ENCODE measurements around the gene CREB3L2. TPM values are rescaled to one million over a fixed set of nuclear protein-coding genes. Genes with fewer than 3 reads are reported as not detected.

The CREB3L2 gene
- total and polyA plus RNA-seq, 2 of the 13 experiments (the other 11 are each of a cell fraction or from before 2014, with no cell fraction given): 22.1 to 41.1 TPM

- TF ChIP-seq, protein P1, sequence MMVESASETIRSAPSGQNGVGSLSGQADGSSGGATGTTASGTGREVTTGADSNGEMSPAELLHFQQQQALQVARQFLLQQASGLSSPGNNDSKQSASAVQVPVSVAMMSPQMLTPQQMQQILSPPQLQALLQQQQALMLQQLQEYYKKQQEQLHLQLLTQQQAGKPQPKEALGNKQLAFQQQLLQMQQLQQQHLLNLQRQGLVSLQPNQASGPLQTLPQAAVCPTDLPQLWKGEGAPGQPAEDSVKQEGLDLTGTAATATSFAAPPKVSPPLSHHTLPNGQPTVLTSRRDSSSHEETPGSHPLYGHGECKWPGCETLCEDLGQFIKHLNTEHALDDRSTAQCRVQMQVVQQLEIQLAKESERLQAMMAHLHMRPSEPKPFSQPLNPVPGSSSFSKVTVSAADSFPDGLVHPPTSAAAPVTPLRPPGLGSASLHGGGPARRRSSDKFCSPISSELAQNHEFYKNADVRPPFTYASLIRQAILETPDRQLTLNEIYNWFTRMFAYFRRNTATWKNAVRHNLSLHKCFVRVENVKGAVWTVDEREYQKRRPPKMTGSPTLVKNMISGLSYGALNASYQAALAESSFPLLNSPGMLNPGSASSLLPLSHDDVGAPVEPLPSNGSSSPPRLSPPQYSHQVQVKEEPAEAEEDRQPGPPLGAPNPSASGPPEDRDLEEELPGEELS (CRISPR knock-in tag; IDR thresholded peaks at IDR 0.05): no peak
- TF ChIP-seq AKNA (CRISPR knock-in tag; IDR thresholded peaks at IDR 0.05; ENCODE audit: borderline replicate concordance) (no peak), SP4 (CRISPR knock-in tag; IDR thresholded peaks at IDR 0.05) (no peak; the same call in 1 of the 2 replicates), SIN3A (IDR thresholded peaks at IDR 0.05; ENCODE audit: borderline replicate concordance, low read depth, low read length) (no peak), ZNF101 (CRISPR knock-in tag; IDR thresholded peaks at IDR 0.05; ENCODE audit: borderline replicate concordance, low read depth) (no peak), ZBTB49 (CRISPR knock-in tag; IDR thresholded peaks at IDR 0.05; ENCODE audit: borderline replicate concordance) (no peak), RARG (CRISPR knock-in tag; IDR thresholded peaks at IDR 0.05; ENCODE audit: low read depth) (no peak), NBN (conservative IDR thresholded peaks at IDR 0.05) (no peak), HNRNPK (IDR thresholded peaks at IDR 0.05; ENCODE audit: low read depth, low read length, poor library complexity, severe bottlenecking) (no peak), ATF1 (CRISPR knock-in tag; IDR thresholded peaks at IDR 0.05) (no peak), ZNF451 (CRISPR knock-in tag; IDR thresholded peaks at IDR 0.05) (peak; percentile 93), ZNF710 (CRISPR knock-in tag; IDR thresholded peaks at IDR 0.05; ENCODE audit: borderline replicate concordance) (no peak), DNMT1 (CRISPR knock-in tag; IDR thresholded peaks at IDR 0.05) (peak; percentile 66; the same call in 1 of the 2 replicates)
- TF ChIP-seq, protein P2, sequence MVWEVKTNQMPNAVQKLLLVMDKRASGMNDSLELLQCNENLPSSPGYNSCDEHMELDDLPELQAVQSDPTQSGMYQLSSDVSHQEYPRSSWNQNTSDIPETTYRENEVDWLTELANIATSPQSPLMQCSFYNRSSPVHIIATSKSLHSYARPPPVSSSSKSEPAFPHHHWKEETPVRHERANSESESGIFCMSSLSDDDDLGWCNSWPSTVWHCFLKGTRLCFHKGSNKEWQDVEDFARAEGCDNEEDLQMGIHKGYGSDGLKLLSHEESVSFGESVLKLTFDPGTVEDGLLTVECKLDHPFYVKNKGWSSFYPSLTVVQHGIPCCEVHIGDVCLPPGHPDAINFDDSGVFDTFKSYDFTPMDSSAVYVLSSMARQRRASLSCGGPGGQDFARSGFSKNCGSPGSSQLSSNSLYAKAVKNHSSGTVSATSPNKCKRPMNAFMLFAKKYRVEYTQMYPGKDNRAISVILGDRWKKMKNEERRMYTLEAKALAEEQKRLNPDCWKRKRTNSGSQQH (CRISPR knock-in tag; IDR thresholded peaks at IDR 0.05; ENCODE audit: low read depth): peak; percentile 29; the same call in 1 of the 2 replicates
- TF ChIP-seq, protein P3, sequence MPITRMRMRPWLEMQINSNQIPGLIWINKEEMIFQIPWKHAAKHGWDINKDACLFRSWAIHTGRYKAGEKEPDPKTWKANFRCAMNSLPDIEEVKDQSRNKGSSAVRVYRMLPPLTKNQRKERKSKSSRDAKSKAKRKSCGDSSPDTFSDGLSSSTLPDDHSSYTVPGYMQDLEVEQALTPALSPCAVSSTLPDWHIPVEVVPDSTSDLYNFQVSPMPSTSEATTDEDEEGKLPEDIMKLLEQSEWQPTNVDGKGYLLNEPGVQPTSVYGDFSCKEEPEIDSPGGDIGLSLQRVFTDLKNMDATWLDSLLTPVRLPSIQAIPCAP (CRISPR knock-in tag; IDR thresholded peaks at IDR 0.05; ENCODE audit: low read depth): no peak
Measured at GRCh38 chr7:138001529-138002095, at the start of gene CREB3L2 (continued).
